CD4-positive, alpha-beta T cell treated with Interferon gamma for 1 hour (primary cell): ENCODE data around the gene OTOG.

ENCODE experiments used
- DNase-seq: peaks from one replicate; pipeline ENCODE4 v3.0.0-alpha.2; 2020

OTOG gene

GRCh38 chr11:17547051-17547577 is at the start of gene OTOG:
Gene OTOG, plus strand, starts transcription at chr11:17547259. Its CDS starts 114 bp downstream, at chr11:17547373.
- no peak for DNase-seq

GRCh38 chr11:17498058-17498457 is 49.0 kb upstream of the OTOG start:
- DNase-seq: no peak

GRCh38 chr11:17498475-17498874 is 48.6 kb upstream of the OTOG start:
- no peak for DNase-seq

- no peak for DNase-seq
Measured at GRCh38 chr11:17500673-17501072, 46.4 kb upstream of the OTOG start.

- no peak for DNase-seq
Measured at GRCh38 chr11:17502630-17503029, 44.4 kb upstream of the OTOG start.

- peak; percentile 62 for DNase-seq
Measured at GRCh38 chr11:17504330-17505107, 42.5 kb upstream of the OTOG start.

GRCh38 chr11:17505146-17505545 is 41.9 kb upstream of the OTOG start:
- no peak for DNase-seq

GRCh38 chr11:17506314-17506713 is 40.7 kb upstream of the OTOG start:
- no peak for DNase-seq

- no peak for DNase-seq
Measured at GRCh38 chr11:17506942-17507341, 40.1 kb upstream of the OTOG start.

- no peak for DNase-seq
Measured at GRCh38 chr11:17507773-17508172, 39.3 kb upstream of the OTOG start.

- no peak for DNase-seq
Measured at GRCh38 chr11:17508306-17508705, 38.8 kb upstream of the OTOG start.

GRCh38 chr11:17508791-17509190 is 38.3 kb upstream of the OTOG start:
- no peak for DNase-seq

GRCh38 chr11:17510507-17511206 is 36.4 kb upstream of the OTOG start:
- DNase-seq: no peak

- DNase-seq: no peak
Measured at GRCh38 chr11:17511571-17511970, 35.5 kb upstream of the OTOG start.

- no peak for DNase-seq
Measured at GRCh38 chr11:17512101-17512500, 35.0 kb upstream of the OTOG start.

GRCh38 chr11:17513853-17514252 is 33.2 kb upstream of the OTOG start:
- no peak for DNase-seq

- DNase-seq: no peak
Measured at GRCh38 chr11:17514476-17514875, 32.6 kb upstream of the OTOG start.

GRCh38 chr11:17515443-17516176 is 31.4 kb upstream of the OTOG start:
- DNase-seq: no peak

- no peak for DNase-seq
Measured at GRCh38 chr11:17516551-17517150, 30.4 kb upstream of the OTOG start.

- no peak for DNase-seq
Measured at GRCh38 chr11:17517186-17517585, 29.9 kb upstream of the OTOG start.

- DNase-seq: no peak
Measured at GRCh38 chr11:17518366-17518765, 28.7 kb upstream of the OTOG start.

GRCh38 chr11:17519061-17519885 is 27.8 kb upstream of the OTOG start:
- no peak for DNase-seq
